Natural killer cell (primary cell): ENCODE data around the gene NECAB2. TPM values are rescaled to one million over a fixed set of nuclear protein-coding genes. Genes with fewer than 3 reads are reported as not detected.

ENCODE experiments used
- ATAC-seq, 3 donors: fragments of 150-1000 bp in 2 of 3; fragments of 200-7000 bp in 1 of 3; cut with Tn5 transposase; 1 replicate in 1 of 3; 2 replicates in 2 of 3; pipeline ENCODE4 v1.10.0; 2021; ENCODE audit warnings: mild to moderate bottlenecking in 2 of 3, moderate library complexity in 2 of 3
- DNase-seq, 2 donors: peaks; one replicate each; pipeline versions ENCODE4 v3.0.0 to v3.0.0-alpha.2; 2013 to 2021; ENCODE audit warnings: mixed read lengths in 1 of 2
- H3K27ac ChIP-seq: one replicate; pipeline ENCODE4 v1.5.1; 2013; ENCODE audit warnings: mild to moderate bottlenecking, low read length
- H3K27me3 ChIP-seq: one replicate; pipeline ENCODE4 v1.6.1; 2013; ENCODE audit warnings: low read length; ENCODE audit not compliant: control insufficient read depth, insufficient read depth
- H3K36me3 ChIP-seq: one replicate; pipeline ENCODE4 v1.6.1; 2013; ENCODE audit warnings: low read length; ENCODE audit not compliant: control insufficient read depth, insufficient read depth
- H3K4me1 ChIP-seq: one replicate; pipeline ENCODE4 v1.6.1; 2013; ENCODE audit warnings: low read length; ENCODE audit not compliant: control insufficient read depth, insufficient read depth
- H3K4me3 ChIP-seq: one replicate; pipeline ENCODE4 v1.5.1; 2013; ENCODE audit warnings: low read length
- H3K9me3 ChIP-seq: one replicate; pipeline ENCODE4 v1.6.1; 2013; ENCODE audit warnings: low read length; ENCODE audit not compliant: control insufficient read depth, insufficient read depth
- H3K27ac Mint-ChIP-seq, 2 donors: one replicate each; pipeline ENCODE4 v1.8.0; 2022; ENCODE audit warnings: mild to moderate bottlenecking in 2 of 2, mixed read lengths in 2 of 2, moderate library complexity in 1 of 2
- H3K27me3 Mint-ChIP-seq, 2 donors: one replicate each; pipeline ENCODE4 v1.8.0; 2022; ENCODE audit warnings: low read depth in 2 of 2, mixed read lengths in 2 of 2
- H3K36me3 Mint-ChIP-seq: one replicate; pipeline ENCODE4 v1.8.0; 2022; ENCODE audit warnings: mixed read lengths
- H3K4me1 Mint-ChIP-seq, 2 donors: one replicate each; pipeline ENCODE4 v1.8.0; 2022; ENCODE audit warnings: mixed read lengths in 2 of 2
- H3K4me3 Mint-ChIP-seq: one replicate; pipeline ENCODE4 v1.8.0; 2022; ENCODE audit warnings: mild to moderate bottlenecking, moderate library complexity, mixed read lengths
- H3K9me3 Mint-ChIP-seq, 2 donors: one replicate each; pipeline ENCODE4 v1.8.0; 2022; ENCODE audit warnings: mixed read lengths in 2 of 2
- CTCF ChIP-seq: fragments of 200-600 bp; IDR thresholded peaks from one replicate; pipeline ENCODE4 v1.8.0; 2022; ENCODE audit warnings: antibody characterized with exemption
- WGBS: methylation state at CpG from one replicate; pipeline ENCODE4 v1.1.7; 2013; ENCODE audit warnings: missing lambda C conversion rate; ENCODE audit not compliant: insufficient coverage; 5-methylcytosine and 5-hydroxymethylcytosine counted together
- intact Hi-C: fragments of 100-400 bp; cut with micrococcal nuclease; formaldehyde crosslinking; loops from one replicate; pipeline ENCODE4 v1.14.2; 2022
- total RNA-seq, 4 donors: library from RNA; stranded (reverse); fragments of 120-200 nt in 1 of 4; gene quantifications; one replicate each; pipeline versions ENCODE4 v1.2.3 to v1.2.4, GENCODE V29; 2013 to 2022

Gene NECAB2
- total RNA-seq, 3 donors from 2014 or later (not counting 1 experiment from before 2014, with no cell fraction given): 0.75 TPM; not detected in 2

- H3K4me3 Mint-ChIP-seq: no peak overlapping the region
Observed at GRCh38 chr16:83996481-83997252, 28.6 kb downstream of the NECAB2 start.

DNA sequence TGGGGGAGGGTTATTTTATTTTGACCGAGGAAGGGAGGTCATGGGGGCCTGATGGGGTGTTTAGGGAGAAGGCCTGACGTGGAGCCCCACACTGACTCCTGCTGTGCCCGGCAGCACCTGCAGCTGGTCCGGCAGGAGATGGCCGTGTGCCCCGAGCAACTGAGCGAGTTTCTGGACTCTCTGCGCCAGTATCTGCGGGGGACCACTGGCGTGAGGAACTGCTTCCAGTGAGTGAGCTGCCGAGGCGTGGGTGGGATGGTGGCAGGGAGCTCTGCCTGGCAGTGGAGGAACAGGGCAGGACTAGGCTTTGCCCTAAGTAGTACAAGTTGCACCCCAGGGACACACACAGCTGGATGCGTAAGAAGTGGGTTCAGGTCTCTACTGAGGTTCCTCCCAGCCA is 30.0 kb downstream of the NECAB2 start:
- H3K4me1 Mint-ChIP-seq: no peaks in the 10 kb centered on the region
- Histone ChIP-seq H3K4me1 (peaks cover 7% of the 10 kb centered on the region), H3K36me3 (no peaks in the 10 kb centered on the region), H3K9me3 (no peaks in the 10 kb centered on the region), H3K27ac (no peak overlapping the region), H3K27me3 (no peaks in the 10 kb centered on the region), H3K4me3 (no peak overlapping the region)
- no peak for DNase-seq
- H3K4me3 Mint-ChIP-seq: no peak overlapping the region
- 86% methylated on average over 13 of the region's 13 CpGs for WGBS
- peaks cover 8 to 9% of the 10 kb centered on the region in 2 donors for H3K27me3 Mint-ChIP-seq
- no peak overlapping the region for H3K27ac Mint-ChIP-seq
- TF ChIP-seq CTCF: no peak
- H3K9me3 Mint-ChIP-seq: no peaks in the 10 kb centered on the region
- ATAC-seq: no peak
- no peaks in the 10 kb centered on the region for H3K36me3 Mint-ChIP-seq
- intact Hi-C loops: no loop called here

More at GRCh38 chr16:83996481-83997252, 28.6 kb downstream of the NECAB2 start:
- Mint-ChIP-seq H3K36me3 (no peaks in the 10 kb centered on the region), H3K9me3 (no peaks in the 10 kb centered on the region), H3K27me3 (peaks cover 7 to 8% of the 10 kb centered on the region in 2 donors), H3K4me1 (no peaks in the 10 kb centered on the region), H3K27ac (no peak overlapping the region)
- DNase-seq (no peak), ATAC-seq (no peak)
- H3K9me3 ChIP-seq: no peaks in the 10 kb centered on the region
- WGBS: 83% methylated on average over 15 of the region's 15 CpGs
- H3K36me3 ChIP-seq: no peaks in the 10 kb centered on the region
- TF ChIP-seq CTCF: no peak
- no peak overlapping the region for H3K4me3 ChIP-seq
- intact Hi-C loops: no loop called here
- no peak overlapping the region for H3K27ac ChIP-seq
- no peaks in the 10 kb centered on the region for H3K27me3 ChIP-seq
- peaks cover 7% of the 10 kb centered on the region for H3K4me1 ChIP-seq

DNA sequence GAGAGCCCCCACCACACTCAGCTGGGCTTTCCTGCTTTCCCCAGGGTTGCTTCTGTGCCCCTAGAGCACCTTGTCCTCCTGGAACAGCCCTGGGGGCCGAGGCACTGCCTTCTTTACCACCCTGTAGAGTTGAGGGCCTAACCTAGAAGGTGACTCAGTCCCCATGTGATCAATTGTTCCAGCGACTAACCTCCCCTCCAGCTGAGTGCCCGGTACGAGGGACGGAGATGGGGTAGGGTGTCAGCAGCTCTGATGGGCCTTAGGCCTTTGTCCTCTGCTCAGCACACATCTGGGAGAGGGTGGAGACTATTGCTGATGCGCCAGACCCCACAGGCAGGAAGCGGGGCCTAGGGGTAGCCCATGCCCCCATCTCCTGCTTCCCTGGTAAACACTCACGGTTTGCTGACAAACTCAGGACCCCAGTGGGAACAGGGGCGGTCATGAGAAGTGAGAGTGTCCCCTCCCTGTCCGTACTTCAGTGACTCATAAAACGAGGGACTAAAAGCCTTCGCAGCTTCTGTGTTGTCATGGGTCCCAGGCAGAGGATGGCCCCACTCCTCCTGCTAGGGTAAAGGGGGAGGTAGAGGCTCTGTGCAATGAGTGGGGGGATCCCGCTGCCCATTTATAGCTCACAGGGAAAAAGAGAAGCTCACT is 33.1 kb downstream of the NECAB2 start:
- Mint-ChIP-seq H3K4me1 (no peaks in the 10 kb centered on the region), H3K27ac (no peak overlapping the region), H3K9me3 (no peaks in the 10 kb centered on the region), H3K27me3 (peaks cover 0 to 2% of the 10 kb centered on the region in 2 donors), H3K4me3 (no peak overlapping the region), H3K36me3 (no peaks in the 10 kb centered on the region)
- Histone ChIP-seq H3K27me3 (no peaks in the 10 kb centered on the region), H3K9me3 (no peaks in the 10 kb centered on the region), H3K27ac (no peak overlapping the region), H3K36me3 (no peaks in the 10 kb centered on the region), H3K4me3 (no peak overlapping the region), H3K4me1 (no peaks in the 10 kb centered on the region)
- intact Hi-C loops: no loop called here
- 84% methylated on average over 13 of the region's 13 CpGs for WGBS
- TF ChIP-seq CTCF: no peak
- ATAC-seq: no peak
- DNase-seq: no peak
